ENCODE measurements around the gene TNFRSF19.
"Not testable (repeated sequence)": the region's sequence is repeated elsewhere in the genome, so short reads cannot be mapped to it uniquely, and the experiment has no call there.

Gene TNFRSF19, protein sequence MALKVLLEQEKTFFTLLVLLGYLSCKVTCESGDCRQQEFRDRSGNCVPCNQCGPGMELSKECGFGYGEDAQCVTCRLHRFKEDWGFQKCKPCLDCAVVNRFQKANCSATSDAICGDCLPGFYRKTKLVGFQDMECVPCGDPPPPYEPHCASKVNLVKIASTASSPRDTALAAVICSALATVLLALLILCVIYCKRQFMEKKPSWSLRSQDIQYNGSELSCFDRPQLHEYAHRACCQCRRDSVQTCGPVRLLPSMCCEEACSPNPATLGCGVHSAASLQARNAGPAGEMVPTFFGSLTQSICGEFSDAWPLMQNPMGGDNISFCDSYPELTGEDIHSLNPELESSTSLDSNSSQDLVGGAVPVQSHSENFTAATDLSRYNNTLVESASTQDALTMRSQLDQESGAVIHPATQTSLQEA

DNA sequence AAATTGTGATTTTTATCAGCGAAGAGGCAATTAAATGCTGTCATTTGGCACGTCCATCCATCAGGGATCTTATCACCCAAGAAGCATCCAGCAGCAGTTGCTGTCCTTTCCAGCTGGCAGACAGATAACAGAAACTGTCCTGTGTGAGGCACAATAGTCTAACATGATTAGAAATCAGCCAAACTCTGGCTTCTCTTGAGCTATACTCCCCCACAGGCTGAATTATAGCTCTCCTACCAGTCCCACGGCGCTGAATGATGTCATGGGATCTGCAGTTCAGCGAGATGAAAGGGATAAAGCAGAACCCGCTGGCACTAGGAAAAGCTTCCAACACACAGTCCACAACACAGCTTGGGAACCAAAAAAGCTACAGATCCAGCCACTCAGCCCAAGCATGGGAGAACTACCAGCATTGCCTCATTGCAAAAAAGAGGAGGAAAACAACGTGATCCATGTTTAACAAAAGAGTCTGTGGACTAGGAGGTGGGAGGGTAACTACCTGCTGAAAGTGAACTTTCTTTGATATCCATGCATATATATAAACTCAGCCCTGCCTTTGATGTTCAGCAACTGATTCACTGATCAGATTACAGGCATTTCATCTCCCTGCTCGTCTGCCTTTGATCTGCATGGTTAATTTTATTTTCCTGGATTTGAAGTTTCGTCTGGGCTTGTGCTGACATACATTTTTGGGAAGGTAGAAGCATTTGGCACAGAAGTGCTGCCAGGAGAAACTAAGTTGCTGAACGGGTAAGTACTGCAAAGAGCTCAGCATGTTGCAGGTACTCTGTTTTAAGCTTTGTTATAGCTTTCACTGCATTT is at the start of gene TNFRSF19:
TNFRSF19 (plus strand) TSS at position 314 of the 822 bp plus-strand sequence. CDS start 19,772 bp downstream, outside the sequence.
- no peak for DNase-seq (ENCODE audit: low read depth in 2 of 2)

DNA sequence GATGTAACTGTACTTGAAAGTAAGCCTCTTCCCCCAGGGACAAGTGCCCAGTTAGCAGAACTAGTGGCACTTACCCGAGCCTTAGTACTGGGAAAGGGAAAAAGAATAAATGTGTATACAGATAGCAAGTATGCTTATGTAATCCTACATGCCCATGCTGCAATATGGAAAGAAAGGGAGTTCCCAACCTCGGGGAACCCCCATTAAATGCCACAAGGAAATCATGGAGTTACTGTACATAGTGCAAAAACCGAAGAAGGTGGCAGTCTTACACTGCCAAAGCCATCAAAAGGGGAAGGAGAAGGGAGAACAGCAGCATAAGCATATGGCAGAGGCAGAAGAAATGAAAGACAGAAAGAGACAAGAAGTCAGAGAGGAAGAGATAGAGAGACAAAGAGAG is 40.3 kb upstream of the TNFRSF19 start:
- not testable (repeated sequence) for DNase-seq (ENCODE audit: low read depth in 2 of 2)

DNA sequence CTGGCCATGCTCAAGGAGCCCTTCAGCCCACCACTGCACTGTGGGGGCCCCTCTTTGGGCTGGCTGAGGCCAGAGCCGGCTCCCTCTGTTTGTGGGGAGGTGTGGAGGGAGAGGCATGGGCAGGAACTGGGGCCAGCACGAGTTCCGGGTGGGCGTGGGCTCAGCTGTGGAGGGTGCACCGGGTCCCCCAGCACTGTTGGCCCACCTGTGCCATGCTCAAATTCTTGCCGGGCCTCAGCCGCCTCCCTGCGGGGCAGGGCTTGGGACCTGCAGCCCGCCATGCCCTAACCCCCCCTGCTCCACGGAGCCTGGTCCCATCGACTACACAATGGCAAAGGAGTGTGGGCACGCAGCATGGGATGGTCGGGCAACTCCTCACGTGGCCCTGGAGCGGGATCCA is 38.8 kb upstream of the TNFRSF19 start:
- DNase-seq (ENCODE audit: low read depth in 2 of 2), result no peak

DNA sequence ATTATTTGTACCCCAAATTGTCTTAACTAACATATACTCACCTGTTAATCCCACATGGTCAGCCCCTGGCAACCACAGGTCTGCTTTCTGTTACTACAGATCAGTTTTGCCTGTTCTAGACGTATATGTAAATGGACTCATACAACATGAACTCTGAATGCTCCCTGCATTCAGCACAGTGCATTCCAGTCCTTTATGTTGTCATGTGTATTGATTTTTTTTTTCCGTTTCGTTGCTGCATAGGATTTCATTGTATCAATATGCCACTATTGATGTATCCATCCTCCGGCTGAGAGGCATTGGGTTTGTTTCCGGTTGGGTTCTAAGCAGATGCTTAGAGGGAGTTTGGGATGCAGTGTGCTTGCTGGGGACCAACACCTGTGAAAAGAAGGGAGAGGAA is 36.1 kb upstream of the TNFRSF19 start:
- DNase-seq (ENCODE audit: low read depth in 2 of 2), result no peak

DNA sequence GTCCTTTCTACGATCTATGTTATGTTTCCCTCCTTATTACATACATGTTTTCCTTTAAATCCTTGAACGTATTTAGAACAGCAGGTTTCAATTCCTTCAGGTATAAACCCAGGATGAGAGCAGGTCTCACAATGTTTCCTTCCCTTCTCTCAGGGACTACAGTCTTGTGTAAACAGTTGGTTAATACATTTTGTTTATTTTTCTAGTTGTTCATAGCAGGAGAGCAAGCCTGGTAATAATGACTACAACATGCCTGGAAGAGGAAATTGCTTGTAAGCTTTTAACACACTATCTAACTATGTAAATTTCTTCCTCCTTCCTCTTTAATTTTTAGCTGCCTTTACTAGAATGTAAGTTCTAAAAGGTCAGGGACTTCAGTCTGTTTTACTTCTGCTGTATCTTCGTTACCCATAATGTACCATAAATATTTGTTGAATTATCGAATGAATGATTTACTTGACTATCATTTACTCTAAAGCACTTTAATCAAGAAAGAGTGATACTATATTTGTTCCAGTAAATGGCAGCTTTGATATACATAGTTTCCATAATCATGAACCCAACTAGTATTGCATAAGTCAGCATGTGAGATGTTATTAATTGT is 28.9 kb upstream of the TNFRSF19 start:
- no peak for DNase-seq (ENCODE audit: low read depth in 2 of 2)

DNA sequence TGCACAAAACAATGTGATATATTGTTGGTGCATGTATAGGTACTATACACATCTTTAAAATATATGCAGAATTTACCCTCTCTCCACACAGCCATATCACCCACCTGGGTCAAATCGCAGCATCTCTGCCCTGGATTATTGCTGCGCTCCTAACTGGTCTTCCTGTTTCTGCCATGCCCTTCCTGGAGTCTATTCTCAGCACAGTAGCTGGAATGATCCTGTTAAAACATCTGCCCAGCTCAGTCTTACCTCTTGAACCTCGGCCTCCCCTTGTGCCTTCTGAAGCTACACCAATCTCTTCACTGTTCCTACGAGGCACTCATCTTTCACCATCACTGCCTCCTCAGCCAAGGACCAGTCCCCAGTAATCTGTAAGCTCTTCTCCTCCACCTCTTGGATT is 25.5 kb upstream of the TNFRSF19 start:
- no peak for DNase-seq (ENCODE audit: low read depth in 2 of 2)

DNA sequence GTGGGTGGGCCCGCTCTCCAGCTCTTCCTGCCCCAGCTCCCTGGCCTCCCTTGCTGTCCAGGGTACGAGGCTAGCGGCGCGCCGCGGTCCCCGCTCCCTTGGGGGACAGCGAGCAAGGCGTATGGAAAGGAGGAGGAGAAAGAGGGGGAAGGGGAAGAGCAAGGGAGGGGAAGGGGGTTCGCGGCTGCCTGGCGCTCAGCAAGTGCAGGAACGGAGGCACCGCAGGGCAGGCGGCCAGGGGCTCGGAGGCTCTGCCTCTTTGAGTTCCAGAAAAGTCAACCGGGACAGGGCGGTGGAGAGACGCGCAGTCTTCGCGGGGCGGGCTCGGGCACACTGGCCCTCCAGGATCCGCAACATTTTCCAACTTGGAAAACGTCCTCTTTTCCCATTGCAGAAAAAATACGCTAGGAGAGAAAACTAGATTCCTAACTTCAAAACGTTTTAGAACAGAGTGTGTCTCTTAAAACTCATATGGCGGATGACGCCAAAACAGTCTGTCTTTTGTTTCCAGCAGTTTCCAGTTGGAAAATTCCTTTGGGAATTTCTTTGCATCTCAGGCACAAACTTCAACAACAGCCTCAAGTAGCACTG is 23.1 kb upstream of the TNFRSF19 start:
- no peak for DNase-seq (ENCODE audit: low read depth in 2 of 2)

DNA sequence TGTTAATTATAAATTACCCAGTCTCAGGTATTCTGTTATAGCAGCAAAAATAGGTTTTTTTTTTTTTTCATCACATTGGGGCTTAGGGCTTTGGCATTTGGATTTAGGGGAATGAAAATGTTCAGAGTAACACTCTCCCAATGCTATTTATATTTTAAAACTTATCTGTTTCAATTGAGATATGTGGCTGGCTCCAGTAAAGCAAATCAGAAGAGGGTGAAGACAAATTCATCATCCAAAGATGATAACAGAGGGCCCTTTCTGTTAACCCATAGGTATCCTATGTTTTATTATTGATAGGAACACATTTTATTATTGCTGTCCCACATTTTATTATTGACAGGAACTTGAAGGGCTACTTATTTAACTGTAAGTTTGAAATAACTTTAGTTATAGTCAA is 20.5 kb upstream of the TNFRSF19 start:
- DNase-seq (ENCODE audit: low read depth in 2 of 2), result no peak

DNA sequence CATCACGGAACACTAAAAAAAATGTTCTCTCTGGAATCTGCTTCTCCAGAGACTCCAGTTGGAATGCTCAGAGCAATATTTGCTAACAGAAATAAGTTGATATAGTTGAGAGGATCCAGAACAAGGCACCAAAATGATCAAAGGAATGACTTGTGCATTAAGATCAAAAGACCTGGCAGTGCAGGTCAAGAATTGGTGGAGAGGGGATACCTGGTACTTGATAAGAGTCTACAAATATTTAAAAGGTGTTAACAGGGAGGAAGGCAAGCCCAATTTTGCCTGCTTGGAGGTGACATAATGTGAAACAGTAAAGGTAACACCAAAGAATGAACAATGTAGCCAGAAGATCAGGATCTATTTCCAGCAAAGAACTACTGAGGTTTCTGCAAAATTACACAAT is 20.0 kb upstream of the TNFRSF19 start:
- DNase-seq (ENCODE audit: low read depth in 2 of 2), result no peak

DNA sequence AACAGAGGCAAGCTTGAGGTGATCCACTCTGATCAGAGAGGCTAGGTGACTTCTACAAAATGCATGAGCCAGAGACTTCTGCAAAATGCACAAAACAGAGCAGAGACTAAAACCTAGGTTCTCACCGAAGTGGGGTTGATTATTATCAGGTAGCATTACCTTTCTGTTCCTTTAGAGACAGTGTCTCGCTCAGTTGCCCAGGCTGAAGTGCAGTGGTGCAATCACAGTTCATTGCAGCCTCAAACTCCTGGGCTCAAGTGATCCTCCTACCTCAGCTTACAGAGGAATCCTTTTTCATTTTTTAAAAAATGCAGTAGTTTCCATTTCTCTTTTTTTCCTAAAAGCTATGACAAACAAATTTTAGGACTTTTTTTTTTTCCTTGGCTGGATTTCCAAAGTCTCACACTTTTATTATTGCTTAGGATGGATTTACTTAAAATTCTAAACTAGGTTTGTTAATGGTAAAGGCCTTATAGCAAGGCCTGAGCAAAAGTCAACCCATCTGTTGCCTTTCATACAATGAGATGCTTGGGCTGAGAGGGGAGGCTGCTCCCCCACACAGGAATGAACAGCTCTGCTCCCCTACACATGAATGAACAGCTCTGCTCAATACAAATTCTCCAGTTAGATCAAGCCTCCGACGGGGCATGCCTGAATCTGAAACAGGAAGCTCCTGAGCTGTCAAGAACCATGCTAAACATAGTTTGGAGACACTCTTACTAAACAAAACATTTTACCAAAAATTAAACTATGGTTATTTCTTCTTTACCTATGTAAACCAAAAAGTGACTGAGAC is 18.8 kb upstream of the TNFRSF19 start:
- DNase-seq (ENCODE audit: low read depth in 2 of 2), result no peak

DNA sequence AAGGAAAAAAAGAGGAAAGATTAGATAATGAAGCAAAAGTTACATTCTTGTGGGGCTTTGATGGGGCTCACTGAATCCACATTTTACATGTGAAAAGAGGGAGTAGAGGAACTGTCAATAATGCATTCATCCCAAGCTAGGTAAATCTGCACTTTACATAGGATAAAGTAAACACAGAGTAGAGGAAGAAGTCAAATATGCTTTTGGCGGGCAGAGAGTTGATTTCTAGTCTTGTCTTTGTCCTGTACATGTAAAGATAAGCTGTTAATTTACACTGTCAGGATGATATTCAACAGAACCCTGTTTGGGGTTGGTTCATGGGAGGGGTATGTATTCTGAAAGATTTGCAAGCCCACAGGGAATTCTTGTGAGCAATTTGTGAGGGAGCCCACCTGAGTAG is 18.0 kb upstream of the TNFRSF19 start:
- DNase-seq (ENCODE audit: low read depth in 2 of 2), result no peak

DNA sequence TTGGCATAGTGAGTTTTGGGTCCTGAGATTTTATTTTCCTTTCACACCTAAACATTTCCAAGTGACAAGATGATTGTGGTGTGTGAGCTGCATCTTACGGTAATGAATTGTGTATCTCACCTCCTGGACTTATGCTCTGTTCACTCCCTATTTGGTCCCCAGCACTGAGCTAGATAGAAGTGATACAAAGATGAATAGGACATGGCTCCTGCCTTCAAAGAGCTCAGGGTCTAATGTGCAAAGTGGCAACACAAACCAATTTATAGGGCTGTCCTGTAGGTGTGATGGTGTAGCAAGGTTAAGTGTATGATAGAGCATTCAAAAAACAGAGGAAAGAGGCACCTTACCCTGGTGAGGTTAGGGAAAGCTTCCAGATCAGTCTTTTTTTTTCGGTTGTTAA is 17.6 kb upstream of the TNFRSF19 start:
- no peak for DNase-seq (ENCODE audit: low read depth in 2 of 2)

DNA sequence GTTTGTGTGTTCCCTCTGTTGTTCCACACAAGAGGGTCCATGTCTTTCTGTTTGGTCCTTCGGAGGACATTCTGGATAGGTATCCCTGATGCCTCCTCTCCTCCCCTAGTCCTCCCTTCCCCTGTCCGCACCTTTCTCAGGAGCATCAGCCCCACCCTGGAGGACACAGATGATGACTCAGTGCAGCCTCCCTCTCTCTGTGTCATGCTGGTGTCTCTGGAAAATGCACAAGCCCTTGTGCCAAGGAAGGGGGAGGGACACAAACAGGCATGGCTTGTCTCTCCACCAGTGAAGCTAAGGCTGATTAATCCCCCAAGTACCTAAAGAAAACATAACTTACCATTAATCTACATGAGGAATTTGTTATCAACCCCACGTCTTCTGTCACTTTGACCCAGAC is 16.2 kb upstream of the TNFRSF19 start:
- DNase-seq (ENCODE audit: low read depth in 2 of 2), result no peak

DNA sequence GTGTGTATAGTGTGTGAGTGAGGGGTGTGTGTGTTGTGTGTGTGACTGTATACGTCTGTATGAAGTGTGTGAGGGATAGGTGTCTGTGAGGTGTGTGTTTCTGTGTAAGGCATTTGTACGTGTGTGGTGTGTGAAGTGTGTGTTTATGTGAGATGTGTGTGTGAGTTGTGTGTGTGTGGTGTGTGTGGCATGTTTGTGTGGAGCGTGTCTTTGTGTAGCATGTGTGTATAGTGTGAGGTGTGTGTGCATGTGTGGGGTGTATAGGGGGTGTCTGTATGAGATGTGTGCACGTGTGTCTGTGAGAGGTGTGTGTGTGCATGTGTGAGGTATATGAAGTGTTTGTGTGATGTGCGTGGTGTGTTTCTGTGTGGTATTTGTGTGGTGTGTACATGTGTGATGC is 13.2 kb upstream of the TNFRSF19 start:
- DNase-seq (ENCODE audit: low read depth in 2 of 2), result no peak

DNA sequence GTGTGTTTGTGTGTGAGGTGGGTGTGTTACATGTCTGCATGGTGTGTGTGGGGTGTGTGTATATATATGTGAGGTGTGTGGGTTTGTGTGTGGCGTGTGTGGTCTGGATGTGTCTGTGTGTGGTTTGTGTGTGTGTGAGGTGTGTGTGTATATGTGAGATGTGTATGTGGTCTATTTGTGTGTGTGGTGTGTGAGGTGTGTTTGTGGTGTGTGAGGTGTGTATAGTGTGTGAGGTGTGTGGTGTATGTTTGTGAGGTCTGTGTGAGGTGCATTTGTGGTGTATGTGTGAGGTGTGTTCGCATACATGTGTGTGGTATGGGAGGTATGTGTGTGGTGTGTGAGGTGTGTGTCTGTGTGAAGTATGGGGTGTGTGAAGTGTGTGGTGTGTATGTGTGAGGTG is 12.5 kb upstream of the TNFRSF19 start:
- no peak for DNase-seq (ENCODE audit: low read depth in 2 of 2)

DNA sequence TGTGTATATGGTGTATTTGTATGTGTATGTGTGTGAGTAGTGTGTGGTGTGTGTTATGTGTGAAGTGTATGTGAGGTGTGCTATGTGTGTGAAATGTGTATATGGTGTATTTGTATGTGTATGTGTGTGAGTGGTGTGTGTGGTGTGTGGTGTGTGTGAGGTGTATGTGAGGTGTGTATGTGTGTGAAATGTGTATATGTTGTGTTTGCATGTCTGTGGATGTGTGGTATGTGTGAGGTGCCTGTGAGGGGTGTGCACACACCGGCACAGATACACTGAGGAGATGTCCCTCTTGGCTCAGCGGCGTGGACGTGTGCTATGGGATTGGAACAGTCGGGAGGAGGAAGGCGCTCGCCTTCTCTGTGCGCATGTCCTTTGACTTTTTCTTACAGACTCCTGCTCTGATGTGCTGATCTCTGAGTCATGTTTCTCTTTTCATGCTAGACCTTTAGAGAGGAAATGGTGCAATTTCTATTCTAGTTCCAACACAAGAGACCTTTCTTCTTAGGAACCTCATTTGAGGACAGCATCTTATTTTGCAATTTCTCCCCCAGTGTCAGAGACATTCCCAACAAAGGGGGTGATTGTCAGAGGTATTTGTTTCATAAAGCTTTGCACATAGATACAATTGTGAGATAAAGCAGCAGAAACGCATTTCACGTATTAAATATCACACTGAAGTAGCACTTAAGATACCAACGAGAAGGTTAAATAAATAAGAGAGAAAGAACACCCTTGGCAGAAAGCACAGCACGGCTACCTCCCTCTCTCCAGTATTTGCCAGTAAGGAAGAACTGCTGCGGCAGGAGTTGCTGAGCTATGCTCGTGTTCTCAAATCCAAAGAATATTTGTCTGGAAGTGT is 11.3 kb upstream of the TNFRSF19 start:
- DNase-seq (ENCODE audit: low read depth in 2 of 2), result no peak

DNA sequence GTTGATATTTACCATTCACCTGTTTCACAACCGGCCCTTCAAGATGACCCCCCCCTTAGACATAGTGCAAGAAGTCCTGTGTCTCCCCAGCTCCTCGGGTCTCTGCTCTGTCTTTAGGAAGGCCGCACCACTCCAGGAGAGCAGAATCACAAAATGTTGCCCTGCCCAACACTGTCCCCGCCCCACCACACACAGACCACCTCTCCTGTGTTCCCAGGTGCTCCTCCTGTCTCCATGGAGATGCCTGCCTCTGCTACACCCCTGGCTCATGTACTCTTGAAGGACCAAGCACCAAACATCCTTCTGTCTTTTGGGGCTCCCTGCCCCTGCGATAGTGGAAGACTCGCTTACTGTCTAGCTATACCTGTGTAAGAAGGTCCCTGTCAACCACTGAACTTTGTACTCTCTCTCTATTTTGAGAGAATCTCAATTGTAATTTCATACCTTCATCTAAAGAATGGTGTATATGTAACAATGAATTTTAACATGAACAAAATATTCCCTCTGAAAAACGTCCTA is 9.6 kb upstream of the TNFRSF19 start:
- no peak for DNase-seq (ENCODE audit: low read depth in 2 of 2)

DNA sequence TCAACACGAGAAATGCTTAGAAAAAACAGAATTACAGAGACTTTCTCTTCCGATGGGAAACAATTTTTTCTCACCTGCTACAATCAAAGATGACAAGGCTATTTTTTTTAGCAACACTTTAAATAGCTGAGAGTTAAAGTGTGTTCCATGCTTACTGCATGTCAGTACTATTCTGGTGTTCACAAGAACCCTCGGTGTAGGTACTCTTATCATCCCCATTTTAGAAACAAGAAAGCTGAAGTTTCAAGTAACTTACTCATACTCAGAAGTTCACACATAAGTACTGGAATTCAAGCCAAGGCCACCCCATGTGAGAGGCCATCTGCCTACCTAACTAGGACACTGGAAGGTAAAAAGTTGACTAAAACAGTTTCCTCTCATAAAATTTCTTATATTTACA is 9.0 kb upstream of the TNFRSF19 start:
- DNase-seq (ENCODE audit: low read depth in 2 of 2), result no peak

DNA sequence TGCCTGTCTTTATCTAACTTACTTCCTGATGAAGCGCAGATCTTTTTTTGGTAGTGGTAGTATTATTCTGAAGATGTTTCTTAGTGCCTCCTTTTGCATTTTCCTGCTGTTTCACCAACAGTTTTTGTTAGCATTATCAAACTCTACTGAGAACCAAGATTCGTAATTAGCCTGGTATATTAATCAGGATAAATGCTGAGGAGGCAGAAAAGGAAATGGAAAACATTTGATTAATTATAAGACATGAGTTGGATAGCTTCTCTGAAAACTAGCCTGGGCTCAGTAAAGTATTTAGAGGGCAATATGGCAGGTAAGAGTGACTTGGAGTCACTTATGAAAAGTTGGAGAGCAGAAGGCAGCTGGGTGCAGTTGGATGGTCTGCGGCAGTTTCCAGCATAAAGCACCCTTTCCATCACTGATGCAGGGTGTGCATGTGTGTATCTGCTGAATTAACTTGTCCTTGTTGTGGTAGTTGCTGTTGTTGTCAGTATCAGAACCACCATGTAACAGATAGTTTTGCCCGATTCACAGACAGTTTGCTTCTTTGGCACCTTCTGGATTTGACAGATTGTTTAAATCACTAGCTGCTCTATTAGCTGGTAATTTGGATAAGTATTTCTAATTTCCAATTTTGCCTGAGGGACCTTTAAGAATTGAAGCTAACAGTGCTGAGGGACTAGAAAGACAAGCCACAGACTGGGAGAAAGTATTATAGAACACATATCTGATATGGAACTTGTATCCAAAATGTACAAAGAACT is 6.9 kb upstream of the TNFRSF19 start:
- no peak for DNase-seq (ENCODE audit: low read depth in 2 of 2)
